OCI-LY1 (cell line): Measurements from ENCODE around the gene H6PD.

Experiments used
- H2AFZ ChIP-seq: fragments of 200-600 bp; sonication (generic), shearing (Covaris generic); 2 replicates; pipeline ENCODE4 v1.6.0; 2014; ENCODE audit warnings: antibody characterized with exemption, mild to moderate bottlenecking, low read length
- H3F3A ChIP-seq: fragments of 200-600 bp; sonication (generic), shearing (Covaris generic); 2 replicates; pipeline ENCODE4 v1.6.0; 2014; ENCODE audit warnings: mild to moderate bottlenecking, antibody characterized with exemption, low read length, moderate library complexity; ENCODE audit not compliant: insufficient read depth
- H3K27ac ChIP-seq: fragments of 200-600 bp; sonication (generic); 2 replicates; pipeline ENCODE4 v1.5.1; 2014; ENCODE audit warnings: low read length, mixed run types, mild to moderate bottlenecking, low read depth; ENCODE audit not compliant: poor library complexity, severe bottlenecking
- H3K27me3 ChIP-seq: fragments of 200-600 bp; sonication (generic); 2 replicates; pipeline ENCODE4 v1.6.0; 2014; ENCODE audit warnings: antibody characterized with exemption, mild to moderate bottlenecking, low read length, moderate library complexity; ENCODE audit not compliant: insufficient read depth
- H3K36me3 ChIP-seq: fragments of 200-600 bp; sonication (generic); 2 replicates; pipeline ENCODE4 v1.6.1; 2014; ENCODE audit warnings: mild to moderate bottlenecking, antibody characterized with exemption, low read length, moderate library complexity, mixed read lengths; ENCODE audit not compliant: insufficient read depth
- H3K4me1 ChIP-seq: fragments of 200-600 bp; sonication (generic); 2 replicates; pipeline ENCODE4 v1.5.1; 2014; ENCODE audit warnings: mild to moderate bottlenecking, low read length, moderate library complexity; ENCODE audit not compliant: insufficient read depth, severe bottlenecking
- H3K4me2 ChIP-seq: fragments of 200-600 bp; sonication (generic), shearing (Covaris generic); 2 replicates; pipeline ENCODE4 v1.6.1; 2014; ENCODE audit warnings: low read length
- H3K4me3 ChIP-seq: fragments of 200-600 bp; sonication (generic); 2 replicates; pipeline ENCODE4 v1.5.1; 2014; ENCODE audit warnings: low read length, low read depth, mild to moderate bottlenecking, mixed read lengths; ENCODE audit not compliant: poor library complexity, severe bottlenecking
- H3K79me2 ChIP-seq: fragments of 200-600 bp; shearing (Covaris generic); 2 replicates; pipeline ENCODE4 v1.6.1; 2016; ENCODE audit warnings: mixed run types, low read length, mixed read lengths; ENCODE audit not compliant: insufficient read depth
- H3K9ac ChIP-seq: fragments of 200-600 bp; sonication (generic), shearing (Covaris generic); 2 replicates; pipeline ENCODE4 v1.6.1; 2014; ENCODE audit warnings: mild to moderate bottlenecking, low read length, mixed read lengths
- H3K9me2 ChIP-seq: fragments of 200-600 bp; sonication (generic), shearing (Covaris generic); 2 replicates; pipeline ENCODE4 v1.6.1; 2014; ENCODE audit warnings: low read depth, mild to moderate bottlenecking, low read length, mixed read lengths
- H3K9me3 ChIP-seq: fragments of 200-600 bp; shearing (Covaris generic); 2 replicates; pipeline ENCODE4 v1.6.1; 2014; ENCODE audit warnings: low read length, mixed read lengths
- H4K20me1 ChIP-seq: fragments of 200-600 bp; sonication (generic), shearing (Covaris generic); 2 replicates; pipeline ENCODE4 v1.6.0; 2016; ENCODE audit warnings: mild to moderate bottlenecking, low read length; ENCODE audit not compliant: insufficient read depth
- EZH2 ChIP-seq: fragments of 200-600 bp; sonication (generic), shearing (Covaris generic); IDR thresholded peaks from 2 replicates; pipeline ENCODE4 v1.8.0; 2017; ENCODE audit warnings: borderline replicate concordance, mixed run types, mild to moderate bottlenecking, antibody characterized with exemption, low read length, moderate library complexity, mixed read lengths
- TF ChIP-seq, protein P1 (sequence below): fragments of 200-600 bp; sonication (generic), shearing (Covaris generic); IDR thresholded peaks from 2 replicates; pipeline ENCODE4 v1.5.1; 2017; ENCODE audit warnings: mild to moderate bottlenecking, antibody characterized with exemption, low read length, moderate library complexity, mixed read lengths

The H6PD gene

DNA sequence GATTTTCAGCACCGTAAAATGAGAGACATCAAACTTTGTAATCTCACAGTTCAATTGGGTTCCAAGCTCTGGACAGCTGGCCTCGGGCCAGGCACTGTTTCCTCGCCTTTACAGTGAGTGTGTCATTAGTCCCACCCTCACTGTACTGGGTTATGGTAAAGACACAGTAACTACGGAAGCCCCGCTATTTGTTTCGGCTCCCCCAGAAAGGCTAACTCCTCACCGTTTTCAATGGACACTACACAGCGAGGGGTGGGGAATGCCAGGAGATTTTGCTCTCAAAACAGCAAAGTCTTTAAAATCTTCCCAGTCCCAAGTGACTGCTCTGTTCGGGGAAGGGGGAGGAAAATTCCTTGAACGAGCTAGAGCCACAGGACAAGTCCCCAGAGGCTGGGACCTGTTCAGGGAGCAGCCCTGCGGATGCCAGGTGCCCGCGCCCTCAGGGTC, 57.4 kb downstream of the H6PD start:
- peak overlapping the region; percentile 55 for H3K4me2 ChIP-seq
- H3F3A ChIP-seq = no peaks in the 10 kb centered on the region
- H3K4me3 ChIP-seq = peak overlapping the region; percentile 75
- H4K20me1 ChIP-seq = no peaks in the 10 kb centered on the region
- peaks cover 33% of the 10 kb centered on the region for H3K4me1 ChIP-seq
- H3K9me2 ChIP-seq = no peaks in the 10 kb centered on the region
- H3K36me3 ChIP-seq = peaks cover 8% of the 10 kb centered on the region; the same call in 1 of the 2 replicates
- TF ChIP-seq EZH2 = no peak
- TF ChIP-seq, protein P1, sequence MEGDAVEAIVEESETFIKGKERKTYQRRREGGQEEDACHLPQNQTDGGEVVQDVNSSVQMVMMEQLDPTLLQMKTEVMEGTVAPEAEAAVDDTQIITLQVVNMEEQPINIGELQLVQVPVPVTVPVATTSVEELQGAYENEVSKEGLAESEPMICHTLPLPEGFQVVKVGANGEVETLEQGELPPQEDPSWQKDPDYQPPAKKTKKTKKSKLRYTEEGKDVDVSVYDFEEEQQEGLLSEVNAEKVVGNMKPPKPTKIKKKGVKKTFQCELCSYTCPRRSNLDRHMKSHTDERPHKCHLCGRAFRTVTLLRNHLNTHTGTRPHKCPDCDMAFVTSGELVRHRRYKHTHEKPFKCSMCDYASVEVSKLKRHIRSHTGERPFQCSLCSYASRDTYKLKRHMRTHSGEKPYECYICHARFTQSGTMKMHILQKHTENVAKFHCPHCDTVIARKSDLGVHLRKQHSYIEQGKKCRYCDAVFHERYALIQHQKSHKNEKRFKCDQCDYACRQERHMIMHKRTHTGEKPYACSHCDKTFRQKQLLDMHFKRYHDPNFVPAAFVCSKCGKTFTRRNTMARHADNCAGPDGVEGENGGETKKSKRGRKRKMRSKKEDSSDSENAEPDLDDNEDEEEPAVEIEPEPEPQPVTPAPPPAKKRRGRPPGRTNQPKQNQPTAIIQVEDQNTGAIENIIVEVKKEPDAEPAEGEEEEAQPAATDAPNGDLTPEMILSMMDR = no peak
- H3K9me3 ChIP-seq = peaks cover 4% of the 10 kb centered on the region
- peaks cover 5% of the 10 kb centered on the region; the same call in 1 of the 2 replicates for H3K27me3 ChIP-seq
- peaks cover 24% of the 10 kb centered on the region; the same call in 1 of the 2 replicates for H3K79me2 ChIP-seq
- no peak overlapping the region for H3K27ac ChIP-seq
- H3K9ac ChIP-seq = peak overlapping the region; percentile 5; the same call in 1 of the 2 replicates
- no peak overlapping the region for H2AFZ ChIP-seq

DNA sequence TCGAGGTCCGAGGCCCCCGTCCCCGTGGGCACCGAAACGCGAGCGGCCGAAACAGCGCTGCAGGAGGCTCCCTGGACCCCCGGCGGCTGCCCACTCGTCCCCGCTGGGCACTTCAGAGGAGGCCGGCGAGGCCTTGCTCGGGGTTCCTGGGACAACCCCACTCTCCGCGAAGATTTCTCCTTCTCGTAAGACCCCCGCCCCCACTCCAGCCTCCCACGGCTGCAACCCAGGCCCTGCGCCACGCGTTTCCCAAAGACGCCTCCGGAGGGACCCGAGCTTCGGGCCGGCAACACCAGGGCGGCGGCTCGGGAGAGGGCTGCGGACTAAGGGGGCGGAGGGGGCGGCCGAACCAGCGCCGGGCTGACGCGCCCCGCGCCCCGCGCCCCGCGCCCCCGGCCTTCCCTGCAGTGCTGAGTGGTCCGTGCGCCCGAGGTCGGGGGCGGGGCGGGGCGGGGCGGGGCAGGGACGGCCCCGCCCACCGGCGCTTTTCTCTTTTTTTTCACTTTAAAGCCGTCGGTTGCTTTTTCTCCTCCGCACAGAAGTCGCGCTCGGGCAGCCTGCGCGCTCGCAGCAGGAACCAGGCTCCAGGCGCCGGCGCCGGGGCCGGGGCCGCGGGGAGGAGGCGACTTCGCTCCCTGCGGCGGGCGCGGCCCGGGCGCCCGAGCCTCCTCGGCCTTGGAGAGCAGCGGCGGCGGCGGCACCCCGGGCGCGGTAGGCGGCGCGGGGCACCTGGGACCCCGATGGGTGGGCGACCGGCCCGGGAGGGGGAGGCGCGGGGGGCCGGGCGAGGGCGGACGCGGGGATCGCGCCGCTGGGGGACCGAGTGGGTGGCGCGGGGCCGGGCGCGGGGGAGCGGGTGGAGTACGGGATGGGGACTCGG, 58.0 kb downstream of the H6PD start, which contains the start of gene SPSB1:
Gene SPSB1 (plus strand): TSS at position 534 of the 880 bp plus-strand sequence. CDS start 62,998 bp downstream, outside the sequence.
- Histone ChIP-seq H2AFZ (no peak within 1 kb of the TSS), H3K27me3 (peaks cover 5% of the 10 kb centered on the region; the same call in 1 of the 2 replicates), H3K79me2 (peaks cover 27% of the 10 kb centered on the region; the same call in 1 of the 2 replicates), H3K9ac (peak within 1 kb of the TSS; percentile 65), H3K4me3 (peak within 1 kb of the TSS; percentile 75), H3K9me2 (no peaks in the 10 kb centered on the region), H3K4me2 (peak within 1 kb of the TSS; percentile 88), H3K9me3 (peaks cover 4% of the 10 kb centered on the region), H3K27ac (no peak within 1 kb of the TSS), H4K20me1 (no peaks in the 10 kb centered on the region), H3K4me1 (peaks cover 33% of the 10 kb centered on the region), H3K36me3 (peaks cover 8% of the 10 kb centered on the region; the same call in 1 of the 2 replicates), H3F3A (no peaks in the 10 kb centered on the region)
- TF ChIP-seq, protein P1 = no peak
- TF ChIP-seq EZH2 = no peak

DNA sequence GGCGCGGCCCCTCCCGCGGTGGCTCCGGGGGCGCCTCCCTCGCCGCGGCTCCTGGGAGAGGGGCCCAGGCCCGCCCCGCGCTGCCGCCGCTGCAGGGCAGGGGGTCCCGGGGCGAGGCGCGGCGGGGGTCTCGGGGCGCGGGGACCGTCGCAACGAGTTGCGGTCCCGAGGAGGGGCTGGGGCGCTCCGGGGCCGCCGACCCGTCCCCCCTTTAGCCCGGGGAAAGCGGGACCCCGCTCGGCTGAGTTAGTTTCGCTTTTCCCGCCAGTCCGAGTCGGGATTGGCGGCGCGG, 58.6 kb downstream of the H6PD start:
- peaks cover 3% of the 10 kb centered on the region; the same call in 1 of the 2 replicates for H3K27me3 ChIP-seq
- H2AFZ ChIP-seq = no peak overlapping the region
- TF ChIP-seq, protein P1 = no peak
- no peak for TF ChIP-seq EZH2
- H3K4me2 ChIP-seq = peak overlapping the region; percentile 88
- H4K20me1 ChIP-seq = no peaks in the 10 kb centered on the region
- H3K79me2 ChIP-seq = peaks cover 31% of the 10 kb centered on the region
- peak overlapping the region; percentile 75 for H3K4me3 ChIP-seq
- no peak overlapping the region for H3K27ac ChIP-seq
- H3K9me3 ChIP-seq = peaks cover 1% of the 10 kb centered on the region
- no peaks in the 10 kb centered on the region for H3F3A ChIP-seq
- no peaks in the 10 kb centered on the region for H3K9me2 ChIP-seq
- H3K4me1 ChIP-seq = peaks cover 33% of the 10 kb centered on the region
- peak overlapping the region; percentile 65 for H3K9ac ChIP-seq
- peaks cover 8% of the 10 kb centered on the region; the same call in 1 of the 2 replicates for H3K36me3 ChIP-seq
